22Rv1 (cell line): ENCODE measurements around the gene TSPAN7.

ENCODE experiments used
- CTCF ChIP-seq: fragments of 450-650 bp; IDR thresholded peaks from 2 replicates; pipeline ENCODE4 v1.5.1; 2017; ENCODE audit warnings: mild to moderate bottlenecking
- ZFX ChIP-seq: fragments of 450-650 bp; IDR thresholded peaks from 2 replicates; pipeline ENCODE4 v1.6.1; 2017; ENCODE audit warnings: antibody characterized with exemption, borderline replicate concordance

GRCh38 chrX:38651625-38652601, 90.6 kb downstream of the TSPAN7 start:
- TF ChIP-seq CTCF (no peak), ZFX (no peak)
